Activated CD8-positive, alpha-beta memory T cell treated with anti-CD3 and anti-CD28 coated beads, Interleukin-2, amount 10 ng/mL, durations not matched to agents 7 days and 5 days (primary cell): ENCODE measurements around the gene GPR4. TPM values are rescaled to one million over a fixed set of nuclear protein-coding genes. Genes with fewer than 3 reads are reported as not detected.
"Not testable (repeated sequence)": the region's sequence is repeated elsewhere in the genome, so short reads cannot be mapped to it uniquely, and the experiment has no call there.

Experiments
- ATAC-seq: fragments of 150-1000 bp; cut with Tn5 transposase; one replicate; pipeline ENCODE4 v1.10.0; 2021; ENCODE audit warnings: moderate library complexity
- CTCF ChIA-PET: fragments of 350-600 bp; sonication (Branson Sonifier 250); formaldehyde crosslinking; loops from one replicate; lab custom pipeline; 2021; ENCODE audit warnings: antibody characterized with exemption; lab: Charles Lee
- DNase-seq: peaks from one replicate; pipeline ENCODE4 v3.0.0-alpha.2; 2020
- H3K27ac Mint-ChIP-seq: one replicate; pipeline ENCODE4 v1.8.0; 2021; ENCODE audit warnings: mild to moderate bottlenecking, mixed read lengths
- H3K27me3 Mint-ChIP-seq: one replicate; pipeline ENCODE4 v1.8.0; 2021; ENCODE audit warnings: mixed read lengths
- H3K36me3 Mint-ChIP-seq: one replicate; pipeline ENCODE4 v1.8.0; 2021; ENCODE audit warnings: mild to moderate bottlenecking, mixed read lengths
- H3K4me1 Mint-ChIP-seq: one replicate; pipeline ENCODE4 v1.8.0; 2021; ENCODE audit warnings: mixed read lengths
- H3K4me3 Mint-ChIP-seq: one replicate; pipeline ENCODE4 v1.8.0; 2021; ENCODE audit warnings: mild to moderate bottlenecking, moderate library complexity, mixed read lengths
- H3K9me3 Mint-ChIP-seq: one replicate; pipeline ENCODE4 v1.8.0; 2022; ENCODE audit warnings: low read depth, mixed read lengths
- total RNA-seq, 2 experiments: library from RNA; stranded (reverse); gene quantifications; one replicate each; pipeline ENCODE4 v1.2.3, GENCODE V29; 2021

GPR4 gene
- total RNA-seq, 2 experiments from 2014 or later: not detected

DNA sequence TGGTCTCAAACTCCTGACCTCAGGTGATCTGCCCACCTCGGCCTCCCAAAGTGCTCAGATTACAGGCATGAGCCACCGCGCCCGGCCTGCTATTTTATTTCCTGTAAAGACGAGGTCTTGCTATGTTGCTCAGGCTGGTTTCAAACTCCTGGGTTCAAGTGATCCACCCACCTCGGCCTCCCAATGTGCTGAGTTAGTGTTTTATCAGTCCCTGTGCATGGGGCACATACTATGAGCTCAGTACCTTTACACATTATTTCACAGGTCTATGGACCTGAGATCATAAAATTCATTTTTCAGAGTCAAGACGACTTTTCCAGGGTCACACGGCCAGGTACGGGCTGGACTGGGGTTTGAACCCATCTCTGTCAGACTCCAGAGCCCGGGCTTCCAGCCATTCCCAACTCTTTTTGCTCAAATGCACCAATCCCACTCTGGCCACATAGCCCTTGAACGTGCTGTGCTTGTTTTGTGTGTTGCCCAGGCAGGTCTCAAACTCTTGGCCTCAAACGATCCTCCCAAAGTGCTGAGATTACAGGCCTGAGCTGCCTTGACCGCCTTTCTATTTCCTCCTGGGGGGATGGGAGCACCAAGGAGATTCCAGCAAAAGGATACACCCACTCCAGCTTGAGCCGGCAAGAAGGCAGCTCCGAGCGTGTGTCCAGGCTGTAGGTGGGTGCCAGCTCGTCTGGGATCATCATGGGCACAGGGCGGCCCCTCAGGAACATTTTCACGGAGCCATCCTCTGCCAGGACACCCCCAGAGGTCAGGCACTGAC lies 36.1 kb upstream of the GPR4 start:
- no peak for ATAC-seq
- Mint-ChIP-seq H3K4me1 (peaks cover 36% of the 10 kb centered on the region), H3K9me3 (no peaks in the 10 kb centered on the region), H3K27me3 (no peaks in the 10 kb centered on the region), H3K4me3 (peak overlapping the region; percentile 98), H3K36me3 (peaks cover 9% of the 10 kb centered on the region), H3K27ac (no peak overlapping the region)
- CTCF ChIA-PET: interaction anchor here (0.6 to 2.2 kb wide), 15 partner anchors 12 to 199 kb away, joined by 3 to 10 read pairs (median 3); partner anchors contain the start of gene QPCTL
- no peak for DNase-seq

DNA sequence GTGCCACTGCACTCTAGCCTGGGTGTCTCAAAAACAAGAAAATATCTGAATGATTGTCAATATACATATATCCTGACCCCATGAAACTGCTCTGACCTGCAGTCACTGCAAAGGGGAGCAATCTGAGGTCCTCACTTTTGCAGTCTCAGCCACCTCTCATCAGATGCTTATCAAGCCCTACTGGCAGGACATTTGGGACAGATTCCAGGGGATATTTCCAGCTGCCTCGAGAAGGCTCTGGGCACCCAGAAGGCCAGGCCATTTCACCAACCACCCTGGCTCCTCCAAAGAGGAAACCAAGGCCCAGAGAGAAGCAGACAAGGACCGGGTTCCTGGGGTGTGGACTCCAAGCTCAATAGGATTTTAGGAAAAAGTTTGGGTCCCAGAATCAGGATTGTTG lies 34.9 kb upstream of the GPR4 start:
- Mint-ChIP-seq H3K4me1 (peaks cover 32% of the 10 kb centered on the region), H3K36me3 (peaks cover 13% of the 10 kb centered on the region), H3K9me3 (no peaks in the 10 kb centered on the region), H3K27me3 (no peaks in the 10 kb centered on the region), H3K4me3 (no peak overlapping the region), H3K27ac (no peak overlapping the region)
- ATAC-seq: no peak
- CTCF ChIA-PET: interaction anchor here (0.7 to 1.5 kb wide), 6 partner anchors 13 to 198 kb away, joined by 3 to 4 read pairs (median 3); no protein-coding TSS in a partner anchor
- no peak for DNase-seq

DNA sequence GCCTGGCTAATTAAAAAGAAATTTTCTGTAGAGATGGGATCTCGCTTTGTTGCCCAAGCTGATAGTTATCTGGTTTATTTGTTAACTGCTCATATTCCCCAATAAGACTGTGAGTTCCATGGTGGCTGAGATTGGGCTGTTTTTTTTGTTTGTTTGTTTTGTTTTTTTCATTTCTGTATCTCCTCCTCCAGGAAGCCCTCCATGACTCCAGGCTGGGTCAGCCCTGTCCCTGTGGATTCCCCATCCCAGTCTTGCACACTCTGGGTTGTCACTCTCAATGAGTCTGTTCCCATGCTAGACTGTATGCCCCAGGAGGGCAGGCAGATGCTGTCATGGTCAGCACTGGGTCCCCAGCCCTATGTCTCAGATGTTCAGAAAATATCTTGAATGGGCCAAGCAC lies 34.3 kb upstream of the GPR4 start:
- H3K36me3 Mint-ChIP-seq: peaks cover 13% of the 10 kb centered on the region
- ATAC-seq: no peak
- peaks cover 27% of the 10 kb centered on the region for H3K4me1 Mint-ChIP-seq
- H3K27me3 Mint-ChIP-seq: no peaks in the 10 kb centered on the region
- H3K9me3 Mint-ChIP-seq: no peaks in the 10 kb centered on the region
- CTCF ChIA-PET: no interaction called here
- no peak for DNase-seq
- H3K4me3 Mint-ChIP-seq: no peak overlapping the region
- no peak overlapping the region for H3K27ac Mint-ChIP-seq

- ATAC-seq (peak; percentile 42), DNase-seq (peak; percentile 58)
- CTCF ChIA-PET: interaction anchor here (1.0 kb wide), 1 partner anchor 9 kb away, joined by 4 read pairs; no protein-coding TSS in a partner anchor
- Mint-ChIP-seq H3K27me3 (no peaks in the 10 kb centered on the region), H3K27ac (no peak overlapping the region), H3K4me3 (no peak overlapping the region), H3K9me3 (no peaks in the 10 kb centered on the region), H3K4me1 (peaks cover 14% of the 10 kb centered on the region), H3K36me3 (peaks cover 21% of the 10 kb centered on the region)
Observed at GRCh38 chr19:45632468-45633196, 30.6 kb upstream of the GPR4 start.

GRCh38 chr19:45630463-45630862 lies 28.5 kb upstream of the GPR4 start:
- DNase-seq (no peak), ATAC-seq (no peak)
- H3K36me3 Mint-ChIP-seq: peaks cover 30% of the 10 kb centered on the region
- no peaks in the 10 kb centered on the region for H3K9me3 Mint-ChIP-seq
- H3K27ac Mint-ChIP-seq: no peak overlapping the region
- H3K27me3 Mint-ChIP-seq: no peaks in the 10 kb centered on the region
- peaks cover 15% of the 10 kb centered on the region for H3K4me1 Mint-ChIP-seq
- CTCF ChIA-PET: interaction anchor here (0.8 to 1.8 kb wide), 6 partner anchors 9 to 145 kb away, joined by 3 to 5 read pairs (median 3); no protein-coding TSS in a partner anchor
- no peak overlapping the region for H3K4me3 Mint-ChIP-seq

- peak overlapping the region; percentile 36 for H3K27ac Mint-ChIP-seq
- CTCF ChIA-PET: interaction anchor here (1.0 kb wide), 1 partner anchor 144 kb away, joined by 3 read pairs; no protein-coding TSS in a partner anchor
- no peak for ATAC-seq
Observed at GRCh38 chr19:45629704-45630103, 27.7 kb upstream of the GPR4 start.

DNA sequence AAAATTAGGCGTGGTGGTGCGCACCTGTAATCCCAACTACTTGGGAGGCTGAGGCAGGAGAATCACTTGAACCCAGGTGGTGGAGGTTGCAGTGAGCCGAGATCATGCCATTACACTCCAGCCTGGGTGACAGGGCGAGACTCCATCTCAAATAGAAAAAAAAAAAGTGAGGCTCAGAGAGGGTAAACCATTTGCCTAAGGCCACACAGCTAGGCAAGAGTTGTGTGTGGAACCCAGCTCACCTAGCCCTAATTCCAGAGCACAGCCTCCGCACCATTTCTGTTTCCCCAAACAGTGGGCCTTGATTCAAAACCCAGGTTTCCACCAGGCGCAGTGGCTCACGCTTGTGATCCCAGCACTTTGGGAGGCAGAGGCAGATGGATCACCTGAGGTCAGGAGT lies 26.2 kb upstream of the GPR4 start:
- Mint-ChIP-seq H3K36me3 (peaks cover 45% of the 10 kb centered on the region), H3K4me1 (peaks cover 27% of the 10 kb centered on the region)
- ATAC-seq, H3K9me3 Mint-ChIP-seq, H3K27me3 Mint-ChIP-seq, DNase-seq, H3K4me3 Mint-ChIP-seq, H3K27ac Mint-ChIP-seq: not testable (repeated sequence)
- CTCF ChIA-PET: interaction anchor here (1.3 to 2.0 kb wide), 2 partner anchors 13 to 14 kb away, joined by 4 to 6 read pairs; no protein-coding TSS in a partner anchor

More at GRCh38 chr19:45629704-45630103, 27.7 kb upstream of the GPR4 start:
- H3K4me3 Mint-ChIP-seq: no peak overlapping the region
- H3K36me3 Mint-ChIP-seq: peaks cover 36% of the 10 kb centered on the region
- H3K4me1 Mint-ChIP-seq: peaks cover 21% of the 10 kb centered on the region
- DNase-seq: no peak
- H3K9me3 Mint-ChIP-seq: no peaks in the 10 kb centered on the region
- H3K27me3 Mint-ChIP-seq: no peaks in the 10 kb centered on the region

DNA sequence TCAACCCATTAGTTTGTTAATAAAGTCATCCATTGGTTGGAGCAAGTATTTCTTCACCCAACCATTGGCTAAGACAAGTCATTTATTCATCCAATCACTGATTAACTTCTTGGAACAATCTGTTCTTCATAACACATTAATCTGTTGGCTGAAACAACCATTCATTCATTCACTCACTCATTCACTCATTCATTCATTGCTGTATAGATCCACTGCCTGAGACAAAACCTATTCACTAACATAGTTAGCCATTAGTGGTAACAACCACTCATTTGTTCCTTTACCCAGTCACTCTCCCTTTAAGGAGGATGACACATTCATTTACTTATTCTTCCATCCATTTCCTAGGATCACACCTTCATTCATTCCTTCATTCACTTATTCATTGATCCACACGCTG lies 22.0 kb upstream of the GPR4 start:
- ATAC-seq: no peak
- peaks cover 52% of the 10 kb centered on the region for H3K36me3 Mint-ChIP-seq
- DNase-seq: no peak
- no peaks in the 10 kb centered on the region for H3K27me3 Mint-ChIP-seq
- CTCF ChIA-PET: interaction anchor here (1.6 kb wide), 1 partner anchor 9 kb away, joined by 3 read pairs; no protein-coding TSS in a partner anchor
- peaks cover 15% of the 10 kb centered on the region for H3K4me1 Mint-ChIP-seq
- H3K27ac Mint-ChIP-seq: no peak overlapping the region
- H3K9me3 Mint-ChIP-seq: no peaks in the 10 kb centered on the region
- H3K4me3 Mint-ChIP-seq: no peak overlapping the region

DNA sequence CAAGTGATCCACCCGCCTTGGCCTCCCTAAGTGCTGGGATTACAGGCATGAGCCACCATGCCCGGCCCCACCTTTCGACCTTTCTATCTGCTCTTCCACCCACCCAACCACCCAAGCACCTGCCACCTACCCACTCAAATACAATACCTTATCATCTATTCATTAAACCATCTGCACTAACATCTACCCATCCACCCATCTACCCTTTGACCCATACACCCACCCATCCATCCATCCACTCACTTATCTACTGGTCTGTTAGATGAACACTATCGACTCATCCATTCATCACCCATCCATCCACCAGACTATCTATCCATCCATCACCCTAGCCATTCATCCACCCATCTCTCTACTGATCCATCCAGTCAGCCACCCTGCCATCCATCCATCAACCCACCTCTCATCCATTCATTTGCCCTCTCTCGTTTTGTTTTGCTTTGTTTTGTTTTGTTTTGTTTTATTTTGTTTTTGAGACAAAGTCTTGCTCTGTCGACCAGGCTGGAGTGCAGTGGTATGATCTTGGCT lies 20.0 kb upstream of the GPR4 start:
- H3K27ac Mint-ChIP-seq: no peak overlapping the region
- H3K4me3 Mint-ChIP-seq: no peak overlapping the region
- peaks cover 15% of the 10 kb centered on the region for H3K4me1 Mint-ChIP-seq
- DNase-seq (no peak), ATAC-seq (no peak)
- no peaks in the 10 kb centered on the region for H3K9me3 Mint-ChIP-seq
- CTCF ChIA-PET: no interaction called here
- H3K36me3 Mint-ChIP-seq: peaks cover 46% of the 10 kb centered on the region
- no peaks in the 10 kb centered on the region for H3K27me3 Mint-ChIP-seq

DNA sequence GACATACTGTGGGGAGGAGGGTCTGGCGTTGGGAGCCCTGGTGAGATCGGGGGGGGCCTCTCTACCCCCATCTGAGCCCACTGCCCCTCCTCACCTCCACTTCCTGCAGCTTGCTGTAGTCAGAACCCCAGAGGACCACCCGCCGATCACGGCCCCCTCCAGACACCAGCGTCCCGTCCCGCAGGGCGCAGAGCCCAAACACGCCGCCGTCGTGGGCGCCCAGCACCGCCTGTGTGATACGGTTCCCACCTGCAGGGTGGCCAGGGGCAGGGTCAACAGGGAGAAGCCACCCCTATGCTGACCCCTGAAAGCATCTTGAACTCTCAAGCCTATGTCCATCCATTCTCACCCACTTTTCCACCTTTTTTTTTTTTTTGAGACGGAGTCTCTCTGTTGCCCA lies 19.4 kb upstream of the GPR4 start:
- no peak overlapping the region for H3K4me3 Mint-ChIP-seq
- CTCF ChIA-PET: interaction anchor here (0.9 kb wide), 1 partner anchor 9 kb away, joined by 3 read pairs; no protein-coding TSS in a partner anchor
- H3K36me3 Mint-ChIP-seq: peaks cover 49% of the 10 kb centered on the region
- DNase-seq (no peak), ATAC-seq (no peak)
- no peak overlapping the region for H3K27ac Mint-ChIP-seq
- no peaks in the 10 kb centered on the region for H3K9me3 Mint-ChIP-seq
- no peaks in the 10 kb centered on the region for H3K27me3 Mint-ChIP-seq
- H3K4me1 Mint-ChIP-seq: peaks cover 18% of the 10 kb centered on the region

DNA sequence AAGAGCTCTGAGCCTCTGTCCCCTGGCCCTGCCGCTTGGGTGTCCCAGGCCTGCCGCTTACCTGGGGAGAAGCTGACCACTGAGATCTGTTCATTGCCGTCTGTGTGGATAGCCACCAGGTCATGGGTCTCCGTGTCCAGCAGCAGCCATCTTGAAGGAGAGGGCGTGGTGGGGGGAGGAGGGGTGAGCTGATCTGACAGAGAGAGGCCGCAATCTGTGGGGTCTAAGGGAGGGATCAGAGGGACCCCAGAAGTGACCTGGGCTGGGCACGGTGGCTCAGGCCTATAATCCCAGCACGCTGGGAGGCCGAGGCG lies 14.6 kb upstream of the GPR4 start:
- no peak overlapping the region for H3K4me3 Mint-ChIP-seq
- CTCF ChIA-PET: interaction anchor here (1.2 to 7.6 kb wide), 5 partner anchors 22 to 131 kb away, joined by 3 to 71 read pairs (median 4); partner anchors contain the start of gene EML2
- H3K9me3 Mint-ChIP-seq: no peaks in the 10 kb centered on the region

GRCh38 chr19:45615795-45616703 lies 14.0 kb upstream of the GPR4 start:
- H3K27ac Mint-ChIP-seq: no peak overlapping the region
- no peaks in the 10 kb centered on the region for H3K27me3 Mint-ChIP-seq
- H3K36me3 Mint-ChIP-seq: peaks cover 55% of the 10 kb centered on the region
- ATAC-seq (peak; percentile 73), DNase-seq (peak; percentile 88)
- CTCF ChIA-PET: interaction anchor here (1.2 to 7.6 kb wide), 5 partner anchors 12 to 130 kb away, joined by 3 to 71 read pairs (median 4); partner anchors contain the start of gene EML2
- H3K4me3 Mint-ChIP-seq: no peak overlapping the region
- peaks cover 29% of the 10 kb centered on the region for H3K4me1 Mint-ChIP-seq
- no peaks in the 10 kb centered on the region for H3K9me3 Mint-ChIP-seq

More for the DNA sequence above, 14.6 kb upstream of the GPR4 start:
- no peaks in the 10 kb centered on the region for H3K27me3 Mint-ChIP-seq
- peaks cover 29% of the 10 kb centered on the region for H3K4me1 Mint-ChIP-seq
- ATAC-seq (no peak), DNase-seq (no peak)
- H3K27ac Mint-ChIP-seq: no peak overlapping the region
- peaks cover 51% of the 10 kb centered on the region for H3K36me3 Mint-ChIP-seq
